Fibroblast of the aortic adventitia (primary cell): ENCODE data around the gene CLCNKB. TPM values are rescaled to one million over a fixed set of nuclear protein-coding genes. Genes with fewer than 3 reads are reported as not detected.
A peak's percentile ranks its signal among the peaks of the same experiment; 100 is the strongest.

Experiments
- DNase-seq: peaks from one replicate; pipeline ENCODE4 v3.0.0-alpha.2; 2010; ENCODE audit warnings: low read depth
- H3K4me3 ChIP-seq: 2 replicates; pipeline ENCODE4 v1.5.1; 2011; ENCODE audit warnings: low read depth, mild to moderate bottlenecking, control low read depth, low read length, moderate library complexity
- total RNA-seq: library from RNA; depleted of rRNA; stranded (reverse); fragments of >200 nt; gene quantifications from 2 replicates; pipeline ENCODE4 v1.2.3, GENCODE V29; 2012; ENCODE audit warnings: low replicate concordance
- TF ChIP-seq, protein P1 (sequence below): IDR thresholded peaks from 2 replicates; pipeline ENCODE4 v1.5.1; 2011; ENCODE audit warnings: mild to moderate bottlenecking, low read length, control low read depth, inconsistent platforms; ENCODE audit not compliant: insufficient read depth

The CLCNKB gene
- total RNA-seq, 1 donor, result not detected

DNA sequence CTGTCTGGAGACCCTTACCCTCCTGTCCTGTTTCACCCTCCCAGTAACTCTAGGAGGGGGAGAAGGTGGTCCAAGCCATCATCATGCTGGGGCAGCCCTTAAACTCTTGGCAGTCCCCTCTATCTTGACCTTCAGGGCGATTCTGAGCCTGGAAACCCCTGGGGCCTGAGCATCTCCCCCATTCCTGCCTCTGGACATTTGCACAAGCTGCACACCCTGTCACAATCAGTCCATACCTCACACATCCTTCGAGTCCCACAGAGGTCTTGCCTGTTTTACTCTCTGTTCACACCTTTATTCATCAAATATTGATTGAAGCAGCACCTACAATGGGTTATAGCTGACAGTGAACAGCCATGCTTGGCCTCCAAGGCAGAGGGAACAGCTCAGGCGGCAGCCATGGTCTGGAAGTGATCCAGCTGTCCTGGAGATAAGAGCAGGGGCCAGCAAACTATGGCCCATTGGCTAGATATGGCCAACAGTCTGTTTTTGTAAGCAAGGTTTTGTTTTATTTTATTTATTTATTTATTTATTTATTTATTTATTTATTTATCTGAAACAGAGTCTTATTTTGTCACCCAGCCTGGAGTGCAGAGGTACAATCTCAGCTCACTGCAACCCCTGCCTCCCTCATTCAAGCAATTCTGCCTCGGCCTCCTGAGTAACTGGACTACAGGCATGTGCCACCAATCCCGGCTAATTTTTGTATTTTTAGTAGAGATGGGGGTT lies 37.0 kb downstream of the CLCNKB start:
- no peak for DNase-seq
- TF ChIP-seq, protein P1, sequence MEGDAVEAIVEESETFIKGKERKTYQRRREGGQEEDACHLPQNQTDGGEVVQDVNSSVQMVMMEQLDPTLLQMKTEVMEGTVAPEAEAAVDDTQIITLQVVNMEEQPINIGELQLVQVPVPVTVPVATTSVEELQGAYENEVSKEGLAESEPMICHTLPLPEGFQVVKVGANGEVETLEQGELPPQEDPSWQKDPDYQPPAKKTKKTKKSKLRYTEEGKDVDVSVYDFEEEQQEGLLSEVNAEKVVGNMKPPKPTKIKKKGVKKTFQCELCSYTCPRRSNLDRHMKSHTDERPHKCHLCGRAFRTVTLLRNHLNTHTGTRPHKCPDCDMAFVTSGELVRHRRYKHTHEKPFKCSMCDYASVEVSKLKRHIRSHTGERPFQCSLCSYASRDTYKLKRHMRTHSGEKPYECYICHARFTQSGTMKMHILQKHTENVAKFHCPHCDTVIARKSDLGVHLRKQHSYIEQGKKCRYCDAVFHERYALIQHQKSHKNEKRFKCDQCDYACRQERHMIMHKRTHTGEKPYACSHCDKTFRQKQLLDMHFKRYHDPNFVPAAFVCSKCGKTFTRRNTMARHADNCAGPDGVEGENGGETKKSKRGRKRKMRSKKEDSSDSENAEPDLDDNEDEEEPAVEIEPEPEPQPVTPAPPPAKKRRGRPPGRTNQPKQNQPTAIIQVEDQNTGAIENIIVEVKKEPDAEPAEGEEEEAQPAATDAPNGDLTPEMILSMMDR, result no peak
- no peak overlapping the region for H3K4me3 ChIP-seq

DNA sequence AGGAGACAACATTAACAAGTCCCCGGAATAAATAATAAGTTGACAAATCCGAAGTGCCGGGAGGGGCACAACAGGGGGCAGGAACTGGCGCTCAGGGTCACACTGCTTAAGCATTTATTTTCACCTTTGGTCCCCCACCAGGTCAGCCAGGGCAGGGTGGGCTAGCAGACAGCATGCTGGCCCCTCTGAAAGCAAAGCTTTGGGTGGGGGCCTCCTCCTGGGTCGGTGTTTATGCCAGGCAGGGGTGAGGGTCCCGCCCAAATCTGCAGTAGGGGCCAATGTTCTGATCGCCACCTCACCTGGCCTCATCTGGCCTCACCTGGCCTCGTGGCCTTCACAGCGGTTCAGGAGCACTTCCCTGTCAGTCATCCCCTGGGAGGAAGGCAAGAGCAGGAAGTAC lies 38.1 kb downstream of the CLCNKB start:
- no peak overlapping the region for H3K4me3 ChIP-seq
- DNase-seq, result no peak
- TF ChIP-seq, protein P1, result no peak

- no peak overlapping the region for H3K4me3 ChIP-seq
- TF ChIP-seq, protein P1, result peak; percentile 93
- peak; percentile 66 for DNase-seq
Observed at GRCh38 chr1:16082283-16083038, 38.9 kb downstream of the CLCNKB start.

DNA sequence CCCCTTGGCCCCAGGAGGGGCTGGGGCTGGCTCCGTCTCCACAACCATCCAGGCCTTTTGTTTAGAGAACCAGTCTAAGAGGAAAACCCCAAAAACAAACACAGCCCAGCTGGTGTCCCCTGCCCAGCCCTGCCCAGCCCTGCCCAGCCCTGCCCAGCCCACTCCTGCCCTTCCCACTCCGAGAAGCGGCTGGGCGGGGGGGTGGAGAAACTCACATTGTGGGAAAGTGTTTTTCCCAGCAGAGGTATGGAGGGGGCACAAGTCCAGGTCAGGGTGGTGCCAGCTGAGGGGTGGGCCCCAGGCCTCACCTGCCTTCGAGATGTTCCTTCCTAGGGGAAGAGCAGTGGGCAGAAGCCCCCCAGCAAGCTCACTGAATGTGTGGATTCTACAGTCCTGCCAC lies 39.9 kb downstream of the CLCNKB start:
- no peak for DNase-seq
- TF ChIP-seq, protein P1, result no peak
- H3K4me3 ChIP-seq, result no peak overlapping the region

GRCh38 chr1:16085522-16085921 lies 41.9 kb downstream of the CLCNKB start:
- DNase-seq, result no peak
- no peak overlapping the region for H3K4me3 ChIP-seq
- TF ChIP-seq, protein P1, result no peak

GRCh38 chr1:16087733-16088132 lies 44.2 kb downstream of the CLCNKB start:
- no peak for DNase-seq
- H3K4me3 ChIP-seq, result no peak overlapping the region
- TF ChIP-seq, protein P1, result no peak
